CD14-positive monocyte (primary cell): ENCODE results near the gene UVRAG. TPM values are rescaled to one million over a fixed set of nuclear protein-coding genes. Genes with fewer than 3 reads are reported as not detected.

Experiments
- DNase-seq, 3 donors: peaks; one replicate each; pipeline ENCODE4 v3.0.0-alpha.2; 2011 to 2022
- H2AFZ ChIP-seq: 2 replicates; pipeline ENCODE4 v1.6.0; 2012; ENCODE audit warnings: mild to moderate bottlenecking, low read depth, low read length, inconsistent platforms; ENCODE audit not compliant: insufficient read depth, poor library complexity, severe bottlenecking
- H3K27ac ChIP-seq, 2 donors: 1 replicate in 1 of 2; 2 replicates in 1 of 2; pipeline ENCODE4 v1.5.1; 2012 to 2013; ENCODE audit warnings: low read length in 2 of 2, control low read depth in 1 of 2, inconsistent platforms in 1 of 2, low read depth in 1 of 2, mild to moderate bottlenecking in 1 of 2
- H3K27me3 ChIP-seq, 2 donors: one replicate each; pipeline versions ENCODE4 v1.6.0 to v1.6.1; 2011 to 2013; ENCODE audit warnings: low read length in 2 of 2; ENCODE audit not compliant: control insufficient read depth in 2 of 2, insufficient read depth in 2 of 2
- H3K36me3 ChIP-seq, 2 donors: replicated peaks in 1 of 2; 1 replicate in 1 of 2; 2 replicates in 1 of 2; pipeline versions ENCODE4 v1.5.1 to v1.6.1; 2012 to 2013; ENCODE audit warnings: low read length in 2 of 2, control low read depth in 1 of 2, inconsistent platforms in 1 of 2, mild to moderate bottlenecking in 1 of 2; ENCODE audit not compliant: insufficient read depth in 2 of 2, control insufficient read depth in 1 of 2
- H3K4me1 ChIP-seq, 2 donors: 1 replicate in 1 of 2; 2 replicates in 1 of 2; pipeline versions ENCODE4 v1.5.1 to v1.6.1; 2012 to 2013; ENCODE audit warnings: low read length in 2 of 2, control low read depth in 1 of 2, inconsistent platforms in 1 of 2, mild to moderate bottlenecking in 1 of 2, moderate library complexity in 1 of 2; ENCODE audit not compliant: insufficient read depth in 2 of 2, control insufficient read depth in 1 of 2
- H3K4me2 ChIP-seq: replicated peaks from 2 replicates; pipeline ENCODE3; 2012; ENCODE audit warnings: low read length, moderate library complexity, mild to moderate bottlenecking; ENCODE audit not compliant: poor library complexity, severe bottlenecking; ENCODE audit errors: extremely low read depth
- H3K4me3 ChIP-seq, 3 experiments: fragments of 200-600 bp in 1 of 3; sonication (generic) in 1 of 3; replicated peaks in 1 of 3; 1 replicate in 2 of 3; 2 replicates in 1 of 3; pipeline ENCODE4 v1.5.1; 2011 to 2013; ENCODE audit warnings: low read length in 3 of 3, mild to moderate bottlenecking in 3 of 3, control low read depth in 2 of 3, low read depth in 2 of 3, inconsistent platforms in 1 of 3, moderate library complexity in 1 of 3
- H3K79me2 ChIP-seq: 2 replicates; pipeline ENCODE4 v1.6.0; 2012; ENCODE audit warnings: mild to moderate bottlenecking, control low read depth, inconsistent platforms, low read length, moderate library complexity; ENCODE audit not compliant: insufficient read depth
- H3K9ac ChIP-seq: 2 replicates; pipeline ENCODE4 v1.6.0; 2017; ENCODE audit warnings: low read length, mild to moderate bottlenecking; ENCODE audit not compliant: insufficient read depth, poor library complexity, severe bottlenecking
- H3K9me3 ChIP-seq, 2 donors: replicated peaks in 1 of 2; 1 replicate in 1 of 2; 2 replicates in 1 of 2; pipeline versions ENCODE4 v1.5.1 to v1.6.1; 2012 to 2013; ENCODE audit warnings: low read length in 2 of 2, control low read depth in 1 of 2; ENCODE audit not compliant: control insufficient read depth in 1 of 2, insufficient read depth in 1 of 2
- H4K20me1 ChIP-seq: 2 replicates; pipeline ENCODE4 v1.6.0; 2012; ENCODE audit warnings: mild to moderate bottlenecking, low read length, control low read depth, moderate library complexity; ENCODE audit not compliant: insufficient read depth
- H3K27ac Mint-ChIP-seq, 7 donors: one replicate each; pipeline ENCODE4 v1.8.0; 2020; ENCODE audit warnings: mild to moderate bottlenecking in 7 of 7, mixed read lengths in 7 of 7, moderate library complexity in 6 of 7, inconsistent platforms in 2 of 7
- H3K27me3 Mint-ChIP-seq, 3 donors: one replicate each; pipeline ENCODE4 v1.8.0; 2021 to 2022; ENCODE audit warnings: low read depth in 3 of 3, mild to moderate bottlenecking in 3 of 3, mixed read lengths in 3 of 3, moderate library complexity in 3 of 3, inconsistent platforms in 1 of 3
- H3K36me3 Mint-ChIP-seq, 2 donors: one replicate each; pipeline ENCODE4 v1.8.0; 2020; ENCODE audit warnings: mixed read lengths in 2 of 2, inconsistent platforms in 1 of 2, mild to moderate bottlenecking in 1 of 2
- H3K4me1 Mint-ChIP-seq: one replicate; pipeline ENCODE4 v1.8.0; 2020; ENCODE audit warnings: mild to moderate bottlenecking, mixed read lengths
- H3K4me3 Mint-ChIP-seq, 2 donors: one replicate each; pipeline ENCODE4 v1.8.0; 2020; ENCODE audit warnings: mild to moderate bottlenecking in 2 of 2, mixed read lengths in 2 of 2, moderate library complexity in 1 of 2
- H3K9me3 Mint-ChIP-seq, 7 donors: one replicate each; pipeline ENCODE4 v1.8.0; 2020 to 2022; ENCODE audit warnings: mixed read lengths in 7 of 7, mild to moderate bottlenecking in 6 of 7, moderate library complexity in 6 of 7, inconsistent platforms in 2 of 7
- WGBS: methylation state at CpG from one replicate; pipeline ENCODE4 v1.1.5; 2013; ENCODE audit warnings: missing lambda C conversion rate; ENCODE audit not compliant: insufficient coverage; 5-methylcytosine and 5-hydroxymethylcytosine counted together
- intact Hi-C, 2 donors: fragments of 100-400 bp; cut with micrococcal nuclease; formaldehyde crosslinking; loops; one replicate each; pipeline versions ENCODE4 v1.15.0 to v1.15.1; 2023
- polyA plus RNA-seq, 3 donors: library from polyadenylated mRNA; depleted of rRNA in 1 of 3; unstranded in 2 of 3; stranded (reverse) in 1 of 3; fragments of 300-500 nt in 2 of 3; fragments of >200 nt in 1 of 3; fragmentation: Illumina TruSeq in 2 of 3; gene quantifications; 1 replicate in 2 of 3; 2 replicates in 1 of 3; pipeline ENCODE4 v1.2.3, GENCODE V29; 2012 to 2021
- TF ChIP-seq, protein P1 (sequence below): fragments of 200-600 bp; IDR thresholded peaks from one replicate; pipeline ENCODE4 v1.8.0; 2022; ENCODE audit warnings: antibody characterized with exemption, mild to moderate bottlenecking

UVRAG gene
- polyA plus RNA-seq, 3 donors: 13.7 to 20.5 (median 20.0) TPM

DNA sequence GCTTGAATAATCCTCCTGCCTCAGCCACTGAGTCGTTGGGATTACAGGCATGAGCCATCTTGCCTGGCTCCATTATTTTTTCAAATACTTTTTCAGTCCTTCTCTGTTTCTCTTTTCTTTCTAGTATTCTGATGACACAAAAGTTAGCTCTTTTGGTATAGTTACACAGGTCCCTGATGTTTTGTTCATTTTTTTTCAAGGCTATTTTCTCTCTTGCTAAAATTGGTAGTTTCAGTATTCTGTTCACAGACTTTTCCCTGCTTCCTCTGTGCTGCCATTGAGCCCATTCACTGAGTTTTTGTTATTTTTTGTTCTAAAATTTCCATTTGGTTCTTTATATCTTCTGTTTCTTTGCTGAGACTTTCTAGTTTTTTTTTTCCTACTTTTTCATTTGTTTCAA lies 166.5 kb downstream of the UVRAG start:
- H4K20me1 ChIP-seq: peaks cover 40% of the 10 kb centered on the region
- TF ChIP-seq, protein P1, sequence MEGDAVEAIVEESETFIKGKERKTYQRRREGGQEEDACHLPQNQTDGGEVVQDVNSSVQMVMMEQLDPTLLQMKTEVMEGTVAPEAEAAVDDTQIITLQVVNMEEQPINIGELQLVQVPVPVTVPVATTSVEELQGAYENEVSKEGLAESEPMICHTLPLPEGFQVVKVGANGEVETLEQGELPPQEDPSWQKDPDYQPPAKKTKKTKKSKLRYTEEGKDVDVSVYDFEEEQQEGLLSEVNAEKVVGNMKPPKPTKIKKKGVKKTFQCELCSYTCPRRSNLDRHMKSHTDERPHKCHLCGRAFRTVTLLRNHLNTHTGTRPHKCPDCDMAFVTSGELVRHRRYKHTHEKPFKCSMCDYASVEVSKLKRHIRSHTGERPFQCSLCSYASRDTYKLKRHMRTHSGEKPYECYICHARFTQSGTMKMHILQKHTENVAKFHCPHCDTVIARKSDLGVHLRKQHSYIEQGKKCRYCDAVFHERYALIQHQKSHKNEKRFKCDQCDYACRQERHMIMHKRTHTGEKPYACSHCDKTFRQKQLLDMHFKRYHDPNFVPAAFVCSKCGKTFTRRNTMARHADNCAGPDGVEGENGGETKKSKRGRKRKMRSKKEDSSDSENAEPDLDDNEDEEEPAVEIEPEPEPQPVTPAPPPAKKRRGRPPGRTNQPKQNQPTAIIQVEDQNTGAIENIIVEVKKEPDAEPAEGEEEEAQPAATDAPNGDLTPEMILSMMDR: no peak
- H3K9ac ChIP-seq: no peak overlapping the region
- no peaks in the 10 kb centered on the region for H3K27me3 ChIP-seq
- no peaks in the 10 kb centered on the region for H3K9me3 ChIP-seq
- no peak for DNase-seq
- no peaks in the 10 kb centered on the region for H3K4me1 ChIP-seq
- no peak overlapping the region for H3K4me3 ChIP-seq
- H3K36me3 ChIP-seq: peaks cover 21 to 29% of the 10 kb centered on the region in 2 donors
- Mint-ChIP-seq H3K9me3 (no peaks in the 10 kb centered on the region), H3K4me1 (no peaks in the 10 kb centered on the region), H3K4me3 (no peak overlapping the region), H3K27ac (no peak overlapping the region), H3K36me3 (peaks cover 25 to 29% of the 10 kb centered on the region in 2 donors), H3K27me3 (no peaks in the 10 kb centered on the region)
- peaks cover 22% of the 10 kb centered on the region for H3K79me2 ChIP-seq
- intact Hi-C loops: no loop called here
- no peak overlapping the region for H3K4me2 ChIP-seq
- H3K27ac ChIP-seq: no peak overlapping the region
- H2AFZ ChIP-seq: no peak overlapping the region
- no CpG with 5 or more reads among the region's 1 CpG for WGBS

DNA sequence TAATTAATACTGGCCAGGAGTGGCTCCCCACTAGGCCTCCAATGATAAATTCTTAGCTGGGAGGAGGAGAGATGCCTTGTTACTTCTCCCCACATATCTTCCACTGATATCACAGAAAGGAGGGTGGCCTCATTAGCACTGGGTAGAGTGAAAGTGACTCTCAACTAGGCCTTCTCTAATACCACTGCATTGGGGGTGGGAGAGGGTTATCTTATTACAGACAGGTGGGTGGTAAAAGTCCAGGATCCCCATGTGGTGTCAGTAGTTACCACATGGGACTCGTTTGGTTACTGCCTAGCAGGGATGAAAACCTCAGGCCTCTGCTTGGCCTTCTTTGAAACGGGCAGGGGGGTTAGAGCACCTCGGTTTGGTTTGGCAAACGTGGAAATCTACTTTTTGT lies 167.3 kb downstream of the UVRAG start:
- no peak overlapping the region for H2AFZ ChIP-seq
- TF ChIP-seq, protein P1: no peak
- H3K4me1 ChIP-seq: no peaks in the 10 kb centered on the region
- no peak for DNase-seq
- Mint-ChIP-seq H3K27me3 (no peaks in the 10 kb centered on the region), H3K4me1 (no peaks in the 10 kb centered on the region), H3K27ac (peak overlapping the region in 3 of 7 donors; percentile 26 to 72 (median 30)), H3K9me3 (no peaks in the 10 kb centered on the region), H3K36me3 (peaks cover 27 to 33% of the 10 kb centered on the region in 2 donors), H3K4me3 (no peak overlapping the region)
- no peaks in the 10 kb centered on the region for H3K27me3 ChIP-seq
- H3K9me3 ChIP-seq: no peaks in the 10 kb centered on the region
- H3K9ac ChIP-seq: no peak overlapping the region
- H4K20me1 ChIP-seq: peaks cover 40% of the 10 kb centered on the region
- H3K79me2 ChIP-seq: peaks cover 22% of the 10 kb centered on the region
- H3K4me2 ChIP-seq: no peak overlapping the region
- no peak overlapping the region for H3K4me3 ChIP-seq
- intact Hi-C loops: no loop called here
- H3K27ac ChIP-seq: no peak overlapping the region
- WGBS: 100% methylated on average over 1 of the region's 4 CpGs
- peaks cover 24 to 37% of the 10 kb centered on the region in 2 donors for H3K36me3 ChIP-seq
